NB4 (cell line): Measurements from ENCODE around the gene FCGR3B.
A peak's percentile ranks its signal among the peaks of the same experiment; 100 is the strongest.
"Not testable (repeated sequence)": the region's sequence is repeated elsewhere in the genome, so short reads cannot be mapped to it uniquely, and the experiment has no call there.

Experiments used
- DNase-seq: peaks from one replicate; pipeline ENCODE4 v3.0.0; 2010; ENCODE audit warnings: low read depth
- H3K4me3 ChIP-seq: one replicate; pipeline ENCODE4 v1.5.1; 2011; ENCODE audit warnings: mild to moderate bottlenecking, low read depth, low read length, moderate library complexity
- POLR2A ChIP-seq: IDR thresholded peaks from 2 replicates; pipeline ENCODE4 v1.6.1; 2011; ENCODE audit warnings: mild to moderate bottlenecking; ENCODE audit not compliant: insufficient read length; ENCODE audit errors: extremely low read depth

FCGR3B gene

DNA sequence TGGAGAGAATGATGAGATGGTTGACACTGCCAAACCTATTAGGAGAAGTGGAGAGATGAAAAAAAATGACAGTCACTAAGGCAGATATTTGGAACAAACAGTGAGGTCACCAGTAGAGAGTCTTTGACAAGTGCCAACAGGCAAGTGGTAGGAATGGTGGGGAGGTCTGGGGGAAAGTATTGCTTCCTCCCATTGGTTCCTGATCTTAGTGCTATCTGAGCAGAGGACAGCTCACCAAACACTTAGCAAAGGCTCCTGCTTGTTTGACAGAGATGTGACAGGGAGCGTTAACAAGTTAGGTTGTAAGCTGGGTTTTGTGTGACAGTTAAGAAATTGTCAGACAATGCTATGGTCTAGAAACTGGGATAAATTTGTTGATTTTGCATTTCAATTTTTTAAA lies 6.4 kb downstream of the FCGR3B start:
- DNase-seq, H3K4me3 ChIP-seq: not testable (repeated sequence)

DNA sequence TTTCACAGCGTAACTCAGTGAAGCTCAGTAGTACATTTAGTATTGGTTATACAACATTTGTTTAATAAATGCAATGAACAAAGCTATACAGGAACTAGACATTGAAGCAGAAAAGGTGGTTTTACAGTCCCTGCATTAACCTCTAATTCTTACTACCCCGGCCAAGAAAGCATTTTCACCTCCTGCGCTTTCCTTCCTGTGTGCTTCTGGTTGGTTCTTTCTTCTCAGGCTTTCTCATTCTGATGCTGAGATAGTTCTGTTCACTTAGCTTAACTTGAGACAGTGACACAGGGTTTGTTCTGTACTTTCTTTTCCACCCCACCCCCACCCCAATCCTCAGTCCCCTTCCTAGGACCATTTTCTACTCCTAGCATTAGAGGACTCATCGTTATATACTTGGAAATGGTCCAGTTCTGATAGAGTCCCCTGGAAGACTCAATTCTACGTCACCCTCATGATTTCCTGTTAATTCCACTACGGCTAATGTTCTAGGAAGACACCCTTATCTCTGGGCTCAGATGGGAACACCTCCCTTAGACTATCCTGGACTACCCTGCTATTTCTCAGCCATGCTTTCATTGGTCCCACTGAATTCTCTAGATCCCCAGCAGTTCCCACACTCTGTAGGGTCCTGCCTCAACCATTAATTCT lies 7.5 kb downstream of the FCGR3B start:
- not testable (repeated sequence) for H3K4me3 ChIP-seq, DNase-seq

DNA sequence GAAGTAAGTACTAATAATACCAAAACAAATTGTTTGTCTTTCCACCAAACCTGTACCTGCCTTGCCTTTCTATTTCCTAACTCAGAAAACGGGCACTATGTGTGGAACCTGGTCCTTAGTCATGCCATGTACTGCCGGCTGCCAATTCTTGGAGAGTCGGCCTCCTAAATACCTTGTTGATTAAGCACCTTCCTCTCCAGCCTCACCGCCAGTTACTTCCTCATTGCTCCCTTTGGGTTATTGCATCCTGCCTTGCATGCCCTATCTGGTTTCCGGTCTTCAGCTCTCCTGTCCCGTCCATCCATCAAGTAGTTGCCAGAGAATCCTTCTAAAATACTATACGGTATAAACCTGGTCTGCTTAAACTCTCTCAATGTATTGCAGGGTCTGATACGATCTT lies 8.9 kb downstream of the FCGR3B start:
- DNase-seq = peak; percentile 71
- peak overlapping the region; percentile 72 for H3K4me3 ChIP-seq

DNA sequence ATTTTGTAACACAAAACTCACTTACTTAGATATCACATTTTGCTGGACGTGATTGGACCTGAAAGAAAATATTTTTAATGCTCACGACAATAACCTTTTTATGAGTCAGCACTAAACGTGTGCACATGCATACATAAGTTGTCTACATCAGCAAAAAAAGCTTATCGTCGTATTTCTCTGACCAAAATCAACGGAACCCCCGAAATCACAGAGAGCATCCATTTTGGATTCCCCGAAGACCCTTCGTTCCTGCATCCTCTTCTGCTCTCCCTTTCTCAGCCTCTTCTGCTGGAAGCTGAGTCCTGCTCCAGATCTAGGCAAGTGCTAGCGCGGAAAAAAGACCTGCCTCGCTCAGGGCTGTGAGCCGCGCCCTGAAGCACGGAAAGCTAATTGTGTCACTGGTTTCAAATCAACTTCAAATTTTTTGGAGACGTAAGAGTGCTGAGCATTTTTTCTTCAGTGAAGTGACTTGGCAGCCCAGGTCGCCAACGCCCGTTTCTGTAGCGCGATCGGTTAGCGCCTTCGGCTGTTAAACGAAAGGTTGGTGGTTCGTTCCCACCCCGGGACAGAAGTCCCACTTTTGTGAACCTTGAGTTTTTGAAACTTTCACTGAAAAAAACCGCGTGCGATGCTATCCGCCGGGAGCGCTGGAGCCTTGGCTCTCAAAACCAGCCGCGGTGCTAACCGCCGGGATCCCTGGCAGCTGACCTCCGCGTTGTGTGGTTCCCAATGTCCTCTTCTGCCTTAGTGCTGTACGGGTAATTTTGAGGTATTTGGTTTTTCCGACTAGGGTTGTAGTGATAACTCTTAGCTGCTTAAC lies 9.6 kb downstream of the FCGR3B start:
- peak overlapping the region; percentile 72 for H3K4me3 ChIP-seq
- peak; percentile 85 for DNase-seq

DNA sequence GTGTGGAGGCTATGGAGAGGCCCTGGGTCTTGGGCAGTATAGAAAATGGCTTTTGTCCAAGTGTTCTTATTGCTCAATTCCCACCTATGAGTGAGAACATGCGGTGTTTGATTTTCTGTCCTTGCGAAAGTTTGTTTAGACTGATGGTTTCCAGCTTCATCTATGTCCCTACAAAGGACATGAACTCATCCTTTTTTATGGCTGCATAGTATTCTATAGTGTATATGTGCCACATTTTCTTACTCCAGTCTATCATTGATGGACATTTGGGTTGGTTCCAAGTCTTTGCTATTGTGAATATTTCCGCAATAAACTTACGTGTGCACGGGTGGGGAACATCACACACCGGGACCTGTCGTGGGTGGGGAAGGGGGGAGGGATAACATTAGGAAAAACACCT lies 10.6 kb downstream of the FCGR3B start:
- H3K4me3 ChIP-seq = peak overlapping the region; percentile 72
- DNase-seq = not testable (repeated sequence)

DNA sequence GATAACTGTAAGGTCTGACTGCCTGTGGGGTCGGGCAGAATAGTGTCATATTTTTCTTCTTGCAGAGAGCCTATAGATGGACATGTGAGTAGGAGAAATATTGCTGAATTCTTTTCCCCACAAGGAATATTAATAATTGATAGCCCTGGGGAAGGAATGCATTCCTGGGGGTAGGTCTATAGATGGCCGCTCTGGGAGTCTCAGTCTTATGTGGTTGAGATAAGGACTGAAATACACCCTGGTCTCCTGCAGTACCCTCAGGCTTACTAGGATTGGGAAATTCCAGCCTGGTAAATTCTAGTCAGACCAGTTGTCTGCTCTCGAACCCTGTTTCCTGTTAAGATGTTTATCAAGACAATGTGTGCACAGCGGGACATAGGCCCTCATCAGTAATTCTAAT lies 12.5 kb downstream of the FCGR3B start:
- DNase-seq, H3K4me3 ChIP-seq: not testable (repeated sequence)

DNA sequence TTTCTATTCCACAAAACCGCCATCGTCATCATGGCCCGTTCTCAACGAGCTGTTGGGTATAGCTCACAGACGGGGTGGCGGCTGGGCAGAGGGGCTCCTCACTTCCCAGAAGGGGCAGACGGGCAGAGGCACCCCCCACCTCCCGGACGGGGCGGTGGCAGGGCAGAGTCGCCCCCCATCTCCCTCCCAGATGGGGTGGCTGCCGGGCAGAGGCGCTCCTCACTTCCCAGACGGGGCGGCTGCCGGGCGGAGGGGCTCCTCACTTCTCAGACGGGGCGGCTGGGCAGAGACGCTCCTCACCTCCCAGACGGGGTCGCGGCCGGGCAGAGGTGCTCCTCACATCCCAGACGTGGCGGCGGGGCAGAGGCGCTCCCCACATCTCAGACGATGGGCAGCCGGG lies 14.6 kb downstream of the FCGR3B start:
- not testable (repeated sequence) for H3K4me3 ChIP-seq, DNase-seq

DNA sequence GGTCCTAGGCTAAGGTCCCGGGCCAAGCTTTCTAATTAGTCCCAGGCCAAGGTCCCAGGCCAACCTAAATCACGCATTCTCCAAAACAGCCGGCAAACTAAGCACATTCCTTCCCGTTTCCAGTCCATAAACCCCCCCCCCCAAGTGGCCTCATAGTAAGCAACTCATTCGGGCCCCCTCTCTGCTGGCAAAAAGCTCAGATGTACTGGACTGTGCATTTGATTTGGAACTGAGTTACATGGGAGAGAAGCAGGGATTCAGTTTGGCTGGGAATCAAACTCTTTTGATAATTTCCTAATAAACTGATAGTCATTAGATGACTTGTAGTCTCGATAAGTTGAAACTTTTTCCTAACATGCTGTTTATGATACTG lies 17.8 kb downstream of the FCGR3B start:
- peak; percentile 21 for DNase-seq
- not testable (repeated sequence) for H3K4me3 ChIP-seq

DNA sequence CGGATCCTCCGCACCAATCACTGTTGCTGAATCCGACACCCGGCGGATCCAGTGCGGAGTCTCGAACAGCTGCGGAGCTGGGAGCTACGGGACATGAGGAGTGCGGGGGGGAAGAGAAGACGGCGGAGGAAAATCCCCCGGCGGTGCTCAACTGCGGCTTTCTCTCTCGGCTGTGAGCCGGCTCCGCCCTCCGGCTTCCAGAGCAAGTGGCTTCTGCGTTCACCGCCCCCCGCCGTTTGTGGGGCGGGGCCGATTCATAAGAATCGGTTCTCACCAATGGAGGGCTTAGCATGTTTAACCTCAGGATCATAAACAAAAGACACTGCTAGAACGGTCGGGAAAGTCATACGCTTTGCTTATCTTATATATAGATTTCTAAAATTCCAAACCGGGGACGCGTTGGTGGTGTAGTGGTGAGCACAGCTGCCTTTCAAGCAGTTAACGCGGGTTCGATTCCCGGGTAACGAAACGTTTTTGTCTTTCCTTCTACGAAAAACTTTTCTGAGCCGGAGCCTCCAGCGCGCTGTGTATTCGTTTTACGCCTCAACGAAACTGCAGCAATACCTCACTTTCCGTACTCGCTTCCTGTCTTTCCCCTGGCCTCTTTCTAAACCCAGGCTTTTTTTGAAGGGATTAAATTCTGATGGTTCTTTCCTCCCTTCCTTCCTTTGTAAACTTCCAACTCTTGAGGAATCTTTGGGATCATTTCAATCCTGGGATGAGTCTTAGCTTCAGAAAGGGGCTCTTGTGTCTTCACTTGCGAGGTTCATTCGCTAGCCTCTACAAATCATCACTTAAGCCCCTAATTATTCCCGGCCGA lies 18.4 kb downstream of the FCGR3B start:
- peak; percentile 33 for TF ChIP-seq POLR2A
- H3K4me3 ChIP-seq = peak overlapping the region; percentile 70
- DNase-seq = peak; percentile 97

DNA sequence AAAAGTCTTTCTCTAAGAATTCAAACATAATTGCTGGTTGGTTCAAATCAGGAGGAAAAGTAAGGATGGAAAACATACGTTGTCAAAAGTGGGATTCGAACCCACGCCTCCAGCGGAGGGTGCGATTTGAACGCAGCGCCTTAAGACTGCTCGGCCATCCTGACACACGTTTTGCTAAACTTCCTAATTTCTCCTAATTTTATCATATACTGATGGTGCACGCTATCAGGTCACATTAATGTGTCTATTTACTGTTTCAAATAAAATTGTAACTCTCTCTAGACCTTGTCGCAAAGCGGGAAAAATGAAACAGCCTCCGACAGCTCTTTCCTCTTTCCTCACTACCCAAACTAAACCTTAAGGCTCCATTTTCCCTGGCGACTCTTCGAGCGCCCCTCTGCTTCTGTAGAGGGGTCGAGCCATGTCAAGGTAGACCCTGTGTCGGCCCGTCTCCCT lies 19.1 kb downstream of the FCGR3B start:
- peak overlapping the region; percentile 70 for H3K4me3 ChIP-seq
- peak; percentile 56 for DNase-seq

DNA sequence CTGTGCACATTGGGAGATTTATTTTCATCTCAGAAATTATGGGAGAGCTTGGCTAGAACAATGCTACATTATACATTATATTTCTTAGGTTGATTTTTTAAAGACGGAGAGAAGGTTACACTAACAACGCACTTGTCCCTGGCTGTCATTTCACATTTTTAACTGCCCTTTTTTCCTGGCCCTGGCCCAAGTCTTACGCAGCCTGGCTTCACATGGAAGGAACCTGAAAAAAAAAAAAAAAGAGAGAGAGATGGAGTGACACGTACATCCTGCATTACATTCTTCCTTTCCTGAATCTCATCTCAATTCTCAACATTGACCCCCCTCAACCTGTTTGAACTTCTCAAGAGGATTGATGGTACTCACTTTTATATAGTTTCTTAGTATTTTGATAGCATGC lies 20.8 kb downstream of the FCGR3B start:
- not testable (repeated sequence) for H3K4me3 ChIP-seq, DNase-seq

DNA sequence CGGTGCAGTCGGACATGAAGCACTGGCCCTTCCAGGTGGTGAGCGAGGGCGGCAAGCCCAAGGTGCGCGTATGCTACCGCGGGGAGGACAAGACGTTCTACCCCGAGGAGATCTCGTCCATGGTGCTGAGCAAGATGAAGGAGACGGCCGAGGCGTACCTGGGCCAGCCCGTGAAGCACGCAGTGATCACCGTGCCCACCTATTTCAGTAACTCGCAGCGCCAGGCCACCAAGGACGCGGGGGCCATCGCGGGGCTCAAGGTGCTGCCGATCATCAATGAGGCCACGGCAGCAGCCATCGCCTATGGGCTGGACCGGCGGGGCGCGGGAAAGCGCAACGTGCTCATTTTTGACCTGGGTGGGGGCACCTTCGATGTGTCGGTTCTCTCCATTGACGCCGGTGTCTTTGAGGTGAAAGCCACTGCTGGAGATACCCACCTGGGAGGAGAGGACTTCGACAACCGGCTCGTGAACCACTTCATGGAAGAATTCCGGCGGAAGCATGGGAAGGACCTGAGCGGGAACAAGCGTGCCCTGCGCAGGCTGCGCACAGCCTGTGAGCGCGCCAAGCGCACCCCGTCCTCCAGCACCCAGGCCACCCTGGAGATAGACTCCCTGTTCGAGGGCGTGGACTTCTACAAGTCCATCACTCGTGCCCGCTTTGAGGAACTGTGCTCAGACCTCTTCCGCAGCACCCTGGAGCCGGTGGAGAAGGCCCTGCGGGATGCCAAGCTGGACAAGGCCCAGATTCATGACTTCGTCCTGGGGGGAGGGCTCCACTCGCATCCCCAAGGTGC lies 24.2 kb downstream of the FCGR3B start:
- not testable (repeated sequence) for DNase-seq, H3K4me3 ChIP-seq

DNA sequence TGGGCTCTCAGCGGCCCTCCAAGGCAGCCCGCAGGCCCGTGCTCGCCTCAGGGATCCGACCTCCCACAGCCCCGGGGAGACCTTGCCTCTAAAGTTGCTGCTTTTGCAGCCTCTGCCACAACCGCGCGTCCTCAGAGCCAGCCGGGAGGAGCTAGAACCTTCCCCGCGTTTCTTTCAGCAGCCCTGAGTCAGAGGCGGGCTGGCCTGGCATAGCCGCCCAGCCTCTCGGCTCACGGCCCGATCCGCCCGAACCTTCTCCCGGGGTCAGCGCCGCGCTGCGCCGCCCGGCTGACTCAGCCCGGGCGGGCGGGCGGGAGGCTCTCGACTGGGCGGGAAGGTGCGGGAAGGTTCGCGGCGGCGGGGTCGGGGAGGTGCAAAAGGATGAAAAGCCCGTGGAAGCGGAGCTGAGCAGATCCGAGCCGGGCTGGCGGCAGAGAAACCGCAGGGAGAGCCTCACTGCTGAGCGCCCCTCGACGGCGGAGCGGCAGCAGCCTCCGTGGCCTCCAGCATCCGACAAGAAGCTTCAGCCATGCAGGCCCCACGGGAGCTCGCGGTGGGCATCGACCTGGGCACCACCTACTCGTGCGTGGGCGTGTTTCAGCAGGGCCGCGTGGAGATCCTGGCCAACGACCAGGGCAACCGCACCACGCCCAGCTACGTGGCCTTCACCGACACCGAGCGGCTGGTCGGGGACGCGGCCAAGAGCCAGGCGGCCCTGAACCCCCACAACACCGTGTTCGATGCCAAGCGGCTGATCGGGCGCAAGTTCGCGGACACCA lies 25.0 kb downstream of the FCGR3B start:
- not testable (repeated sequence) for DNase-seq, H3K4me3 ChIP-seq

DNA sequence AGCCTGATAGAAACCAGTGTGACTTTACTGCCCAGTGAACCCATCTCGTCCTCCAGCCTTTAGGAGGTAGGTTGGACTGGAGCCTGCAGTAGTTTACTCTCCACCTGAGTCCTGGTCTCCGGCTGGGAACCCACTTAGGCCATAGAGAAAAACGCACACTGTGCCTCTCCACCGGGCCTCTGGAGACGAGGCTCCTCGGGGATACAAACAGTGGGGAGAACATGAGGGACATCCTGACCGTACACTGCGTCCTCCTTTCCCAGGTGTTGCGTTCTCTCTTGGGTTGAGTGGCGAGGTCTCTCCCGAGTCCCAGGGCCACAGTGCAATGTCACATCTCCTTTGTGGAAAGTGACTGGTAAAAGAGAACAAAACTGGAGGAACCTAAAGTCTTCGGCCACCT lies 26.0 kb downstream of the FCGR3B start:
- DNase-seq, H3K4me3 ChIP-seq: not testable (repeated sequence)

DNA sequence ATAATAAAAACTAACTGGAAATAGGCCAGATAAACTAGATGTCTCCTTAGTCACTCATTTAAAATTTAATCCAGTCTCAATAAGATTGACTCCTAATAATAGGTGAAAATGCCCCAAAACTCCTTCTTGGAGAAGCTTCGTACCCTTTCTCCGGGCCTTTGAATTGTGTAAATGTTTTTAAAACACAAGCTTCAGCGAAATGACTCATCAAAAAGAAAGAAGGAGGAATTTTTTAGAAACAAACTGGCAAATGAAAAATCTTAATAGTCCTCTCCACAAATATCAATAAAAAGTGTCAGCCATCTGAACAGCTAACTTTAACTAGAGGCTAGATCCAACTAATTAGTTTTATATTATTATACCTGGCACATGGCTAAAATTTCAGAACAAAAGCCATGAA lies 33.9 kb downstream of the FCGR3B start:
- DNase-seq, H3K4me3 ChIP-seq: not testable (repeated sequence)

DNA sequence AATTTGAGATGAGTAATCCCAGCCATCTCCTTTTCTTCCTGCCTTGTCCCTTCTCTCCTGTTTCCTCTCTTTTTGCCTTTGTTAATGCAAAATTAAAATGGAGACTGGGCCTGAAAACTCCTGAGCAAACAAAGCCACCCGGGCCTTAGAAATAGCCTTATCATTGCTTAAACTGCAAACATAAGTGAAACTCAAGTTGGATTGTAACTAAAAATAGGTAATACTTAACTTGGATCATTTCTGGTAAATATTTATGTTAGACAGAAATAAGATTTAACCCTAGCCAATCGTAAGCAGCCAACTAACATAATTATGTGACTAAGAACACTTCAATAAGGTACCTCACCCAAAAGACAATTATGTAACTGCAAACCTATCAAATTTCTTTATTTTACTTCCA lies 35.4 kb downstream of the FCGR3B start:
- DNase-seq = not testable (repeated sequence)

DNA sequence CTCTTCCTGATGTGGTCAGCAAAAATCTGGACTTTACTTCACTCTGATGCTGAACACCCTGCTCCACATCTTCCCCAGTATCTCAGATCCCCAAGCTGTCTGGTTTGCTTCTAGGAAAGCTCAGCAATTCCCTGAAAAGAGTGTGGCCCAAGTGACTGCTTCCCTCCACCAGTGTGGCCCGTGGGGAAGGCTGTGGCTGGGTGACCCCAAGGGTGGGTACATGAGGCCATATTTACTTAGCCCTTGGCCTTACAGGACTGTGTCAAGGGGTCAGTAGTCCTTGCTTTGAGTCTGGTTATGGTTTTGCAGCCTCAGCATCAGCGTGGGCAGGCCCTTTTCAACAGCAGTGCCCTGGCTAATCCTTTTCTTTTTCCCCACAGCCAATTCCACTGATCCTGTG lies 35.8 kb downstream of the FCGR3B start:
- DNase-seq = not testable (repeated sequence)

More for the DNA sequence above, 35.4 kb downstream of the FCGR3B start:
- not testable (repeated sequence) for H3K4me3 ChIP-seq

More for the DNA sequence above, 35.8 kb downstream of the FCGR3B start:
- H3K4me3 ChIP-seq = not testable (repeated sequence)
